ENCODE results near the gene APOL5.
"Not testable (repeated sequence)": the region's sequence is repeated elsewhere in the genome, so short reads cannot be mapped to it uniquely, and the experiment has no call there.

The APOL5 gene

GRCh38 chr22:35717572-35717971 lies at the start of gene APOL5:
Gene APOL5, plus strand, starts transcription at chr22:35717872. Its CDS starts 0 bp downstream, at chr22:35717872.
- DNase-seq (ENCODE audit: low read depth in 2 of 2) = no peak

GRCh38 chr22:35674335-35674734 lies 43.3 kb upstream of the APOL5 start:
- no peak for DNase-seq (ENCODE audit: low read depth in 2 of 2)

- not testable (repeated sequence) for DNase-seq (ENCODE audit: low read depth in 2 of 2)
Measured at GRCh38 chr22:35676065-35676464, 41.6 kb upstream of the APOL5 start.

GRCh38 chr22:35677460-35678187 lies 40.0 kb upstream of the APOL5 start:
- no peak for DNase-seq (ENCODE audit: low read depth in 2 of 2)

- DNase-seq (ENCODE audit: low read depth in 2 of 2) = no peak
Measured at GRCh38 chr22:35678836-35679235, 38.8 kb upstream of the APOL5 start.

GRCh38 chr22:35679492-35679891 lies 38.2 kb upstream of the APOL5 start:
- peak; percentile 46 to 52 for DNase-seq (ENCODE audit: low read depth in 2 of 2)

GRCh38 chr22:35681454-35682052 lies 36.1 kb upstream of the APOL5 start:
- no peak for DNase-seq (ENCODE audit: low read depth in 2 of 2)

GRCh38 chr22:35683560-35683959 lies 34.1 kb upstream of the APOL5 start:
- no peak for DNase-seq (ENCODE audit: low read depth in 2 of 2)

- DNase-seq (ENCODE audit: low read depth in 2 of 2) = no peak
Measured at GRCh38 chr22:35684270-35684700, 33.4 kb upstream of the APOL5 start.

- DNase-seq (ENCODE audit: low read depth in 2 of 2) = no peak
Measured at GRCh38 chr22:35684732-35685131, 32.9 kb upstream of the APOL5 start.

- DNase-seq (ENCODE audit: low read depth in 2 of 2) = no peak
Measured at GRCh38 chr22:35685731-35686130, 31.9 kb upstream of the APOL5 start.

- DNase-seq (ENCODE audit: low read depth in 2 of 2) = no peak
Measured at GRCh38 chr22:35686298-35686697, 31.4 kb upstream of the APOL5 start.

GRCh38 chr22:35687461-35687860 lies 30.2 kb upstream of the APOL5 start:
- no peak for DNase-seq (ENCODE audit: low read depth in 2 of 2)

- no peak for DNase-seq (ENCODE audit: low read depth in 2 of 2)
Measured at GRCh38 chr22:35688913-35689675, 28.6 kb upstream of the APOL5 start.

- DNase-seq (ENCODE audit: low read depth in 2 of 2) = no peak
Measured at GRCh38 chr22:35690001-35690400, 27.7 kb upstream of the APOL5 start.

GRCh38 chr22:35695202-35695601 lies 22.5 kb upstream of the APOL5 start:
- no peak for DNase-seq (ENCODE audit: low read depth in 2 of 2)

GRCh38 chr22:35697142-35697541 lies 20.5 kb upstream of the APOL5 start:
- DNase-seq (ENCODE audit: low read depth in 2 of 2) = no peak

- not testable (repeated sequence) for DNase-seq (ENCODE audit: low read depth in 2 of 2)
Measured at GRCh38 chr22:35699852-35700251, 17.8 kb upstream of the APOL5 start.

- no peak for DNase-seq (ENCODE audit: low read depth in 2 of 2)
Measured at GRCh38 chr22:35703861-35704584, 13.6 kb upstream of the APOL5 start.

GRCh38 chr22:35705141-35705540 lies 12.5 kb upstream of the APOL5 start:
- DNase-seq (ENCODE audit: low read depth in 2 of 2) = no peak

- no peak for DNase-seq (ENCODE audit: low read depth in 2 of 2)
Measured at GRCh38 chr22:35708453-35708852, 9.2 kb upstream of the APOL5 start.

GRCh38 chr22:35708917-35709316 lies 8.8 kb upstream of the APOL5 start:
- no peak for DNase-seq (ENCODE audit: low read depth in 2 of 2)

All from stimulated activated CD8-positive, alpha-beta memory T cell treated with anti-CD3 and anti-CD28 coated beads, Interleukin-15, amount 100 ng/mL, for 48 hours (primary cell).